Activated CD8-positive, alpha-beta memory T cell treated with anti-CD3 and anti-CD28 coated beads for 4 hours (primary cell): Measurements from ENCODE around the gene LARGE1.
"Not testable (repeated sequence)": the region's sequence is repeated elsewhere in the genome, so short reads cannot be mapped to it uniquely, and the experiment has no call there.

Experiments
- DNase-seq, 2 donors: peaks; one replicate each; pipeline ENCODE4 v3.0.0-alpha.2; 2020; ENCODE audit warnings: low read depth in 2 of 2

LARGE1 gene

DNA sequence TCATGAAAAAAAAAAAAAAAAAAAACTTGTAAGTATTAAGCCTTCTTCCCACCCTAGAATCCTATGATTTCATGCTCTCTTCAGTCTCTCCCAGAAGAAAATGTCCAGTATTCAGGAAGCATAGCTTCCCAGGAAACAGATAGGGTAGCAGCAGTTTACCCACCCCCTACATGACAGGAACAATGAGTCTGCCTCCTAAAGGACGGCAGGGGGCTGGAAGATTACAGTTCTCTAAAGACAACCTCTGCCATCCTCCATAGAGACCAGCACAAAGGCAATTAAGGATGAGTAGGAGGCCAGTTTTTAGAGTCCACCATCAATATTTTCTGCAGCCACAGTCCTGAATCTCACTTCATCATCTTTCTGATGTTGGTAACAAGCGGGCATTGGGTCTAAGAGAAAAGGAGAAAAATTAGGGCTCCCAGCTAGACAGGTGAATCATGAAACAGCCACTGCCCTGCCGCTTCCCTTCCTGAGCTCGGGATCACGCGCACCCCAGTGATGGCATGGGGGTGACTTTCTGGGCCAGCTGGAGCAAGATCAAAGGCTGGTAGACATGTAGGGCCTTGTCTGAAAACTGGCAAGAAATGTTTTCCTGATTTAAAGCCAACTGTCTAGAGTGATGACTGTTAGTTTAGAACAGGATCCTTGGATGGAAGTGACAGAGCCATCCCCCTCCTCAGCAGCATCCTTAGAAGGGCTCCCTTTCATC, 322.8 kb downstream of the LARGE1 start:
- no peak for DNase-seq

DNA sequence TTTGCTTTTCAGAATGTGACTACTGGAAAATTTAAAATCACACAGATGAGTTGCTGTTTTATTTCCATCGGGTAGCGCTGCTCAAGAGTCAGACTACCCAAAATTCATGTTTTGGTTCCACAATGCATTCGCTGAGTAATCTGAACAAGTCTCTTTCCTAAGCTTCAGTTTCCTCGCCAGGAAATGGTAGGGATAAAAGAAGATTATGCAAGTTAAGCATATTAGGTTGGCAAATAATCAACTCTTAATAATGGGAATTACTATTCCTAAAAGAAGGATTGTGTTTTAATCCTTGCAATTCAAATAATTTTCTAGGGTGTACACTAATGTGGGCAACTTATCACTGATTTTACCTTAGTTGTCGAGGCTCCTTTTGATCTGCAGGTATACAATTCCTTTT, 326.5 kb downstream of the LARGE1 start:
- DNase-seq, result no peak

- no peak for DNase-seq
Measured at GRCh38 chr22:33591946-33592345, 328.3 kb downstream of the LARGE1 start.

DNA sequence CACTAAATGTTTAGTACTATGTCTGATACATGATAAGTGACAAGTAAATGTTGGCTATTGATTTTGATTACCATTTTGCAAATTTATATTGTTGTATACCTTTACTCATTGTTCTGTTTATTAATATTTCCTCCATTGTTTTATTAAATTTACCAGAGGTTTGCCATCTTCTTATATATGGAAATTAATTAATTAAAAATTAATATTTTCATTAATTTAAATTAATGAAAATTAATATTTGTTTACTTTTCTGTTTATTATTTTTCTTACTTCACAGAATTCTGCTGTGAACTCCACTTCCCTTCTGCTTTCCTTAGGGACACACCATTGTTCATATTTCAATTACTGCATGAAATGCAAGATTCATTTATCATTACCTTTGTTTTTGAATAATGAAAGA, 331.0 kb downstream of the LARGE1 start:
- DNase-seq, result no peak

GRCh38 chr22:33588860-33589259, 331.4 kb downstream of the LARGE1 start:
- DNase-seq, result no peak

- DNase-seq, result no peak
Measured at GRCh38 chr22:33584152-33584551, 336.1 kb downstream of the LARGE1 start.

GRCh38 chr22:33582822-33583400, 337.4 kb downstream of the LARGE1 start:
- DNase-seq, result no peak

DNA sequence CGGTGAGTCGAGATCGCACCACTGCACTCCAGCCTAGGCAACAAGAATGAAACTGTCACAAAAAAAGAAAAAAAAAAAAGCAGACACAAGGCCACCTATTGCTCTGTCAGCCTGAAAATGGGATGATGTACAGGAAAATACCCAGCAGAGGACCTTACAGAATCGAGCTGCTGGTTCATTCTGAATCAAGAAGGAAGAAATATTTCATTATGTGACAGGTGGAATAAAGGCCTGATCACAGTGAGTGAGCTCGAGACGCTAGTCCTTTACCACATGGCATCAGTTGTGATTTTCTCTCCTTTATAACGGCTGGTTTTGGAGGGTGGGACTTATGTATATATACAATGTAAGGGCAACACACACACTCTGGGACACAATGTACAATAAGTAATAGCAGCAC, 340.0 kb downstream of the LARGE1 start:
- DNase-seq, result no peak

GRCh38 chr22:33579448-33580093, 340.7 kb downstream of the LARGE1 start:
- DNase-seq, result peak in 1 of 2 donors; percentile 7

- no peak for DNase-seq
Measured at GRCh38 chr22:33578752-33579151, 341.5 kb downstream of the LARGE1 start.

DNA sequence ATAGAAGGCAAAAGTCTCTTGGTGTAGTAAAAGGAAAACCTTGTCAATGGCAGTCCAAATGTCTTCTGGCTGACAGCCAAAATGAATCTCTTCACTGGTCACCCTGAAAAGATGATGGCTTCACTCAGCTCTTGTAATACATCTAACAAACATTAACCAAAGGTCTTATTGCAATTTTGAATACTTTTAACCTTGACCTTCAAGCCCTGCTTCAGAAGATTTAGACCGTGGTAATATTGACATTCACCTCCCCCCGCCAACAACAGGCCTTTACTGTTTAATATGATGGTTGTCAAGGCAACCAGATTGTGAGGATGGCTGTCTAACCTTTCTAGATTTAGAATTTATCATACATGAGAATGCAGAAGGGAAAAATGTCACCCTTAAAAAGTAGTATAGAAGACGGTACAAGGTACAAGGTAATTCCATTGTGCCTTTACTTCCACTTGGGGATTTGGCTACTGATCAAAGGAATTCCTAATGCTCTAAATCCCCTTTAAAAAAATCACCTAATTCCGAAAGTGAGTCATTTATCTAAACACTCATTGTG, 342.3 kb downstream of the LARGE1 start:
- no peak for DNase-seq

GRCh38 chr22:33576205-33576604, 344.1 kb downstream of the LARGE1 start:
- DNase-seq, result no peak

DNA sequence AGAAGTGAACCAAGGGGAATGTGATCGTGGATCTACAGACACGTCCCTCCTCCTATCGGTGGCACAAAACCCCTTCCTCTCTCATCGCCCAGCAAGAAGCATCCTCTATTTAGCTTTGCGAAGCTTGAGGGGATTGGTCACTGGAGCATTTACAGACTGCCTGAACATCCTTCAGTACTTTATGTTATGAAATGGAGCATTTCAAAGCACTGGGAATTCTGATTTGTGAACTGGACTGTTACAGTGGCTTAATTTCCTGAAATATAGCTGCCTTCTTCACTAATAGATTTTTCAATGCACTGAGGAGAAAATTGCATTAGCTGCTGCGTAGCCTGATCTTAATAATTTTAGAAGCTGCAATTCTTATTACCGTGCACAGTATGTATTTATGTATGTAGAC, 344.5 kb downstream of the LARGE1 start:
- no peak for DNase-seq

DNA sequence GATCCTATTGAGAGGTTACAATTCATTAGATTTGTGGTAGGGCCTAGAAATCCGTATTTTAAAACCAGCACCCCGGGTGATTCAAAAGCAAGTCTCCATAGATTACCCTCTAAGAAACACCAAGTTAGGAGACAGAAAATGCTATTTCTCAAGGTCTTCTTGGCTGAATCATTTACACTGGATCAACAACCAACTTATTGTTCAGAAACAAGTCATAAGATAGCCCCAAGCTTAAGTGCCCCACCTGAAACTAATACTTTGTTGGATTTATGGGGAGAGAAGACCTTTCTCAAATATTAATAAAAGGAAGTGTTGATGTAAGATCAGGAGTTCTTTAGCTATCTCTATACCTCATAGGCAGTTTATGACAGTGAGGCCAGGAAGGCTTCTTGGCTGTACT, 345.2 kb downstream of the LARGE1 start:
- no peak for DNase-seq

DNA sequence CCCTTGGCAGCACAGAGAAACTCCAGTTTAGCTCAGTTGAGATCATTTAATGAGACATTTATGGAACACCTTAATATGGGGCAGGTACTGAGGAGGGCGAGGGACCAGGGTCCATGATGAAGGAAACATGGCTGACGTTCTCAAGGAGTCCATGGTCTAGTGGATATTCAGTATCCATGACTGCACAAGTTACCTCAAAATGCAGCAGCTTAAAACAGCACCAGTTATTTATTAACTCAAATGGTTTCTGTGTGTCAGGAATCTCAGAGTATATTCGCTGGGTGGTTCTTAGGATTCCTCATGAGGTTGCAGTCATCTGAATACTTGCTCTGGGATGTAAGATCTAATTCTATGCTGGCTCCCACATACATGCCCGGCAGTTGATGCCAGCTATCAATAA, 346.8 kb downstream of the LARGE1 start:
- DNase-seq, result no peak

GRCh38 chr22:33572086-33572485, 348.2 kb downstream of the LARGE1 start:
- no peak for DNase-seq

GRCh38 chr22:33570110-33570509, 350.2 kb downstream of the LARGE1 start:
- DNase-seq, result no peak

GRCh38 chr22:33569559-33569958, 350.7 kb downstream of the LARGE1 start:
- DNase-seq, result no peak

- no peak for DNase-seq
Measured at GRCh38 chr22:33569018-33569417, 351.3 kb downstream of the LARGE1 start.

GRCh38 chr22:33566495-33566894, 353.8 kb downstream of the LARGE1 start:
- DNase-seq, result not testable (repeated sequence)

- no peak for DNase-seq
Measured at GRCh38 chr22:33565580-33565995, 354.7 kb downstream of the LARGE1 start.

GRCh38 chr22:33564683-33565082, 355.6 kb downstream of the LARGE1 start:
- no peak for DNase-seq
